ENCODE measurements around the gene RAB31. TPM values are rescaled to one million over a fixed set of nuclear protein-coding genes. Genes with fewer than 3 reads are reported as not detected.

Gene RAB31
- total RNA-seq, 1 experiment from 2014 or later, result 32.9 TPM

GRCh38 chr18:9739516-9739915 is 31.4 kb downstream of the RAB31 start:
- no peaks in the 10 kb centered on the region for H3K36me3 Mint-ChIP-seq
- no peak overlapping the region for H3K27ac Mint-ChIP-seq
- TF ChIP-seq HMGA2 (CRISPR knock-in tag; IDR thresholded peaks at IDR 0.05), result no peak
- TF ChIP-seq GABPB1 (CRISPR knock-in tag; IDR thresholded peaks at IDR 0.05), result no peak
- TF ChIP-seq, protein P1, sequence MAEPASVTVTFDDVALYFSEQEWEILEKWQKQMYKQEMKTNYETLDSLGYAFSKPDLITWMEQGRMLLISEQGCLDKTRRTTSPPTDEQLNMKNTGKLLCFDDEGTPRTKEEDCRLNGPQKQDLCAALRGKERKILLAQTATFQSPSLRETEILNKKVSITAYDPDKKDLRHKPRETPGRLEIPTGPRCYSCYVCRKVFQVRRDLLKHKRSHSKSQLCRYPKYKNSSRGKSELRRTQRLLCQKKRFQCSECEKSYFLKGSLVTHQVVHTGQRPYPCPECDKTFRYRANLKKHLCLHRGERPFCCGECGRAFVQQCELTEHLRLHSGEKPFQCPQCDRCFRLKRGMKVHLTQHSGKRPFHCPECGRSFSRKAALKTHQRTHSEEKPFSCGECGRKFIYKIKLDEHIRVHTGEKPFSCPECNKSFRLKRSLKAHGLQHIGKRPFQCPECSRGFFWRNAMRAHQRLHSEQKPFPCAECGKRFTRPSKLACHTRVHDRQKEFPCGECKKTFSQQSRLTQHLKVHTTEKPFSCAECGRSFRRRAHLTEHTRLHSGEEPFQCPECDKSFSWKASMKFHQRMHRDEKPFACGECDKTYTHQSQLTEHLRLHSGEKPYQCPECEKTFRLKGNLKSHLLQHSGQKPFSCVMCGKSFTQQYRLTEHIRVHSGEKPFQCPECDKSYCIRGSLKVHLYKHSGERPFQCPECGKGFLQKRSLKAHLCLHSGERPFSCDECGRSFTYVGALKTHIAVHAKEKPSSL (CRISPR knock-in tag; conservative IDR thresholded peaks at IDR 0.05), result no peak
- TF ChIP-seq, protein P2, sequence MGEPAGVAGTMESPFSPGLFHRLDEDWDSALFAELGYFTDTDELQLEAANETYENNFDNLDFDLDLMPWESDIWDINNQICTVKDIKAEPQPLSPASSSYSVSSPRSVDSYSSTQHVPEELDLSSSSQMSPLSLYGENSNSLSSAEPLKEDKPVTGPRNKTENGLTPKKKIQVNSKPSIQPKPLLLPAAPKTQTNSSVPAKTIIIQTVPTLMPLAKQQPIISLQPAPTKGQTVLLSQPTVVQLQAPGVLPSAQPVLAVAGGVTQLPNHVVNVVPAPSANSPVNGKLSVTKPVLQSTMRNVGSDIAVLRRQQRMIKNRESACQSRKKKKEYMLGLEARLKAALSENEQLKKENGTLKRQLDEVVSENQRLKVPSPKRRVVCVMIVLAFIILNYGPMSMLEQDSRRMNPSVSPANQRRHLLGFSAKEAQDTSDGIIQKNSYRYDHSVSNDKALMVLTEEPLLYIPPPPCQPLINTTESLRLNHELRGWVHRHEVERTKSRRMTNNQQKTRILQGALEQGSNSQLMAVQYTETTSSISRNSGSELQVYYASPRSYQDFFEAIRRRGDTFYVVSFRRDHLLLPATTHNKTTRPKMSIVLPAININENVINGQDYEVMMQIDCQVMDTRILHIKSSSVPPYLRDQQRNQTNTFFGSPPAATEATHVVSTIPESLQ (CRISPR knock-in tag; IDR thresholded peaks at IDR 0.05), result no peak
- TF ChIP-seq ZNF121 (CRISPR knock-in tag; IDR thresholded peaks at IDR 0.05), result no peak
- TF ChIP-seq, protein P3, sequence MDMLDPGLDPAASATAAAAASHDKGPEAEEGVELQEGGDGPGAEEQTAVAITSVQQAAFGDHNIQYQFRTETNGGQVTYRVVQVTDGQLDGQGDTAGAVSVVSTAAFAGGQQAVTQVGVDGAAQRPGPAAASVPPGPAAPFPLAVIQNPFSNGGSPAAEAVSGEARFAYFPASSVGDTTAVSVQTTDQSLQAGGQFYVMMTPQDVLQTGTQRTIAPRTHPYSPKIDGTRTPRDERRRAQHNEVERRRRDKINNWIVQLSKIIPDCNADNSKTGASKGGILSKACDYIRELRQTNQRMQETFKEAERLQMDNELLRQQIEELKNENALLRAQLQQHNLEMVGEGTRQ (CRISPR knock-in tag; IDR thresholded peaks at IDR 0.05), result no peak
- no peak for TF ChIP-seq AR (CRISPR knock-in tag; IDR thresholded peaks at IDR 0.05)
- TF ChIP-seq ZNF532 (CRISPR knock-in tag; IDR thresholded peaks at IDR 0.05; ENCODE audit: borderline replicate concordance), result no peak
- TF ChIP-seq NFE2L1 (CRISPR knock-in tag; IDR thresholded peaks at IDR 0.05), result no peak
- no peak for TF ChIP-seq TCF7 (CRISPR knock-in tag; IDR thresholded peaks at IDR 0.05; ENCODE audit: low read depth)
- no peak overlapping the region for H3K4me3 Mint-ChIP-seq
- no peaks in the 10 kb centered on the region for H3K27me3 Mint-ChIP-seq (ENCODE audit: low read depth)
- ChIA-PET CTCF (interaction anchor here (1.3 kb wide), 1 partner anchor 66 kb away, joined by 3 read pairs; no protein-coding TSS in a partner anchor), POLR2A (no interaction called here)
- ATAC-seq (no peak), DNase-seq (ENCODE audit: low spot score) (no peak)
- peaks cover 42% of the 10 kb centered on the region for H3K4me1 Mint-ChIP-seq
- H3K9me3 Mint-ChIP-seq, result no peaks in the 10 kb centered on the region

DNA sequence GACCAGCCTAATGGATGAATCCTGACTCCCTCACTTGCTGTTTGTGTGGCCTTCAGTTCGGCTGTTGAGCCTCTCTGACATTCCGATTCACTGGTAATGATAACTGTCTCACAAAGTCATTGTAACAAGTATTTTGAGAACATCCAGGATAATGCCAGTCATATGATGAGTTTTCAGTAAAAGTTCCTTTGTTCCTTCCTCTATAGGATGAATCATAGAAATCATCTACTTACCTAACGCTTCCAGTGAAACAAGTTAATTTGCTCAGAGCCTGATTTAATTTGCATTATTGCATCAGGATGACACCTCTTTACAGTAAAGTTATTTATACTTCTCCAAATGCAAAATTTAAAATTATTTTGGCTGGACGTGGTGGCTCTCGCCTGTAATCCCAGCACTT is 32.0 kb downstream of the RAB31 start:
- Mint-ChIP-seq H3K36me3 (no peaks in the 10 kb centered on the region), H3K27me3 (ENCODE audit: low read depth) (no peaks in the 10 kb centered on the region), H3K4me3 (no peak overlapping the region), H3K9me3 (no peaks in the 10 kb centered on the region), H3K4me1 (peaks cover 45% of the 10 kb centered on the region), H3K27ac (no peak overlapping the region)
- CTCF ChIA-PET, result no interaction called here
- no peak for ATAC-seq
- no peak for DNase-seq (ENCODE audit: low spot score)
- POLR2A ChIA-PET, result no interaction called here
- TF ChIP-seq NFE2L1 (CRISPR knock-in tag; IDR thresholded peaks at IDR 0.05) (no peak), NFATC4 (CRISPR knock-in tag; IDR thresholded peaks at IDR 0.05) (no peak), ETV6 (CRISPR knock-in tag; IDR thresholded peaks at IDR 0.05) (no peak)
- TF ChIP-seq, protein P4, sequence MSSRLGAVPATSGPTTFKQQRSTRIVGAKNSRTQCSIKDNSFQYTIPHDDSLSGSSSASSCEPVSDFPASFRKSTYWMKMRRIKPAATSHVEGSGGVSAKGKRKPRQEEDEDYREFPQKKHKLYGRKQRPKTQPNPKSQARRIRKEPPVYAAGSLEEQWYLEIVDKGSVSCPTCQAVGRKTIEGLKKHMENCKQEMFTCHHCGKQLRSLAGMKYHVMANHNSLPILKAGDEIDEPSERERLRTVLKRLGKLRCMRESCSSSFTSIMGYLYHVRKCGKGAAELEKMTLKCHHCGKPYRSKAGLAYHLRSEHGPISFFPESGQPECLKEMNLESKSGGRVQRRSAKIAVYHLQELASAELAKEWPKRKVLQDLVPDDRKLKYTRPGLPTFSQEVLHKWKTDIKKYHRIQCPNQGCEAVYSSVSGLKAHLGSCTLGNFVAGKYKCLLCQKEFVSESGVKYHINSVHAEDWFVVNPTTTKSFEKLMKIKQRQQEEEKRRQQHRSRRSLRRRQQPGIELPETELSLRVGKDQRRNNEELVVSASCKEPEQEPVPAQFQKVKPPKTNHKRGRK (CRISPR knock-in tag; IDR thresholded peaks at IDR 0.05; ENCODE audit: borderline replicate concordance), result no peak
- TF ChIP-seq, protein P1 (CRISPR knock-in tag; conservative IDR thresholded peaks at IDR 0.05), result no peak
- TF ChIP-seq, protein P5, sequence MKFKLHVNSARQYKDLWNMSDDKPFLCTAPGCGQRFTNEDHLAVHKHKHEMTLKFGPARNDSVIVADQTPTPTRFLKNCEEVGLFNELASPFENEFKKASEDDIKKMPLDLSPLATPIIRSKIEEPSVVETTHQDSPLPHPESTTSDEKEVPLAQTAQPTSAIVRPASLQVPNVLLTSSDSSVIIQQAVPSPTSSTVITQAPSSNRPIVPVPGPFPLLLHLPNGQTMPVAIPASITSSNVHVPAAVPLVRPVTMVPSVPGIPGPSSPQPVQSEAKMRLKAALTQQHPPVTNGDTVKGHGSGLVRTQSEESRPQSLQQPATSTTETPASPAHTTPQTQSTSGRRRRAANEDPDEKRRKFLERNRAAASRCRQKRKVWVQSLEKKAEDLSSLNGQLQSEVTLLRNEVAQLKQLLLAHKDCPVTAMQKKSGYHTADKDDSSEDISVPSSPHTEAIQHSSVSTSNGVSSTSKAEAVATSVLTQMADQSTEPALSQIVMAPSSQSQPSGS (CRISPR knock-in tag; IDR thresholded peaks at IDR 0.05; ENCODE audit: borderline replicate concordance, low read depth), result no peak
- TF ChIP-seq, protein P6, sequence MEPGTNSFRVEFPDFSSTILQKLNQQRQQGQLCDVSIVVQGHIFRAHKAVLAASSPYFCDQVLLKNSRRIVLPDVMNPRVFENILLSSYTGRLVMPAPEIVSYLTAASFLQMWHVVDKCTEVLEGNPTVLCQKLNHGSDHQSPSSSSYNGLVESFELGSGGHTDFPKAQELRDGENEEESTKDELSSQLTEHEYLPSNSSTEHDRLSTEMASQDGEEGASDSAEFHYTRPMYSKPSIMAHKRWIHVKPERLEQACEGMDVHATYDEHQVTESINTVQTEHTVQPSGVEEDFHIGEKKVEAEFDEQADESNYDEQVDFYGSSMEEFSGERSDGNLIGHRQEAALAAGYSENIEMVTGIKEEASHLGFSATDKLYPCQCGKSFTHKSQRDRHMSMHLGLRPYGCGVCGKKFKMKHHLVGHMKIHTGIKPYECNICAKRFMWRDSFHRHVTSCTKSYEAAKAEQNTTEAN (CRISPR knock-in tag; IDR thresholded peaks at IDR 0.05), result no peak

Data from WTC11 (cell line).